DMS 273 treated with DMSO at 0.1 percent for 48 hours (cell line): ENCODE data around the gene GGCT.

Experiments
- DNase-seq: peaks from one replicate; lab custom pipeline; 2025; lab: John Stamatoyannopoulos, UW

The GGCT gene

GRCh38 chr7:30463405-30464145 is 41.1 kb downstream of the GGCT start:
- DNase-seq, result no peak

DNA sequence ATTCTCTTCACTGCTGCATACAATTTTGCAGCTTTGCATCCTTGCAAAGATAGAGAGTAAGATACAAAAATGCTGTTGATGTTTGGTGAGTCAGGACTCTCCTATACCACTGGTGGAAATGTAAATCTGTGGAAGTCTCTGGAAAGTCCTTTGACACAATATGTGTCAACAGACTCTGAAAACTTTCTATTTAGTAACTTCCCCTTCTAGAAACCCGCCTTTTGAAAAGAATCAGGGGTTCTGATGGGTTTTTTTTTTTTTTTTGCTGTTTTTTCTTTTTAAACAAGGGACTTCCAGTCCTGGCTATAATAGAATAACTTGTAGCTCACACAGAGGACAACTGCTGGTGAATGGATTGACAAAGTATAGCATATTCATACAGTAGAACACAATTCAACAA is 42.5 kb downstream of the GGCT start:
- no peak for DNase-seq

- no peak for DNase-seq
These were observed 44.4 kb downstream of the GGCT start for GRCh38 chr7:30460246-30460633.

DNA sequence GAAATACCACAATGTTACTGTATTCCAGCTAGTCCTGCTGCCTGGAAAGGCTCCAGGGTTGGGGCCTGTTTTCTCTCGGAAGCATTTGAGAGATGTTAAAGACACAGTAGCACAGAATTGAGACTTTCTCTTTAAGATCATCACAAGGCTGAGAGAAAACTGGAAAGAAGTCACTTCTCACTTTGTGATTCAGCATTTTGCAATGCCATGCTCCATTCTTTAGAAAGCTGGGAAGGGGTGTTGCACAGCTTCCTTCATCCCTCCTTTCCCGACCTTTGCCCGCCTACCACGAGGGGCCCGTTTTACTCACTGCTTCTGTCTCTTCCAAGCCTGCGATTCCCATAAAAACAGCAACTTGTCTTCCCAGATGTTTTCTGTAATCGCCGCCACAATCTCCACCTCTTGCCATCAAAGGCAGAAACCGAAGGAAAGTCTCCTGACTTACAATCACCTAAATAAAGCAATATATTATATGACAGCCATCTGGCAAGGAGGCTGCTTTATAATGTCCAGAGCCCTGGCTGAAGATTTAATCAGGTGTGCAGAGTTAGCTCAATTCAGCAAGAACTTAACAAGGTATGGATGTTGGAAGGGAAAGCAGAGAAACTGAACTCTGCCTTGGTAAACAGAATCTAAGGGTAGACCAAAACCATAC is 44.9 kb downstream of the GGCT start:
- DNase-seq, result peak; percentile 64

DNA sequence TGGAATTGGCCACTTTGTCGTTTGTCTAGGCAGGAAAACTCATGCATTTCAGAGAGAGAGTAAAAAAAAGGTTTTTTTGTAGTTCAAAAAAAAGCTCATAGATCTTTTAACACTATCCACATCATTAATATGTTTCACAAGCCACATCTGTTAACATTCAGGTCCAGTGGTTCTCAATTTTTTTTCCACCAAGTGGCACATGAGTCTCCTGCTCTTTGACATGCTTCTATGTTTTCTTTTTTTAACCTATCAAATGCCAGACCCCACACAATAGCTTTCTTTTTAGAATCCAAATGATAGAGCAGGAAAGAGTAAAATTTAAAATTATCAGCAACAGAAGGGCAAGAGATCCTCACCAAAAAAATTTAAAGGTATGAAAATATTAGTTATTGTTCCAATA is 46.3 kb downstream of the GGCT start:
- DNase-seq, result no peak

DNA sequence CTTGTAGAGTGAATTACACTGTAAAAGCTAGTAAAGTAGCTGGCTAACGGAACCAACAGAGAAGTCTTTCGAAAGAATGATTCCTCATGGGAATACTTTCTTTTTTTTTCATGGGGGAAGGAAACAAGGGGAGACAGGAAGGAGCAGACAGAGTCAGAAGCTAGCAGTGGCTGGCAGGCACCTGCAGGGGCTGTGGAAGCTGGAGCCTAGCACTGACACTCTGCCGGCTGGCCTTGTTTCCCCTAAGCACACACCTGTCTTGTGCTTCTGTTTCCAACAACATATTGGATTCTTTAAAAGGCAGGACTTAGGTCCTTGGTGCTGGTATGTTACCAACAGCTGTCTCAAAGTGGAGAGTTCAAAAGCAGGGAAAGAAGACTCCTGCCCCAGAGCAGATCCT is 50.7 kb downstream of the GGCT start:
- DNase-seq, result no peak

GRCh38 chr7:30453016-30453415 is 51.6 kb downstream of the GGCT start:
- DNase-seq, result no peak

- DNase-seq, result no peak
These were observed 52.2 kb downstream of the GGCT start for GRCh38 chr7:30452280-30452930.

DNA sequence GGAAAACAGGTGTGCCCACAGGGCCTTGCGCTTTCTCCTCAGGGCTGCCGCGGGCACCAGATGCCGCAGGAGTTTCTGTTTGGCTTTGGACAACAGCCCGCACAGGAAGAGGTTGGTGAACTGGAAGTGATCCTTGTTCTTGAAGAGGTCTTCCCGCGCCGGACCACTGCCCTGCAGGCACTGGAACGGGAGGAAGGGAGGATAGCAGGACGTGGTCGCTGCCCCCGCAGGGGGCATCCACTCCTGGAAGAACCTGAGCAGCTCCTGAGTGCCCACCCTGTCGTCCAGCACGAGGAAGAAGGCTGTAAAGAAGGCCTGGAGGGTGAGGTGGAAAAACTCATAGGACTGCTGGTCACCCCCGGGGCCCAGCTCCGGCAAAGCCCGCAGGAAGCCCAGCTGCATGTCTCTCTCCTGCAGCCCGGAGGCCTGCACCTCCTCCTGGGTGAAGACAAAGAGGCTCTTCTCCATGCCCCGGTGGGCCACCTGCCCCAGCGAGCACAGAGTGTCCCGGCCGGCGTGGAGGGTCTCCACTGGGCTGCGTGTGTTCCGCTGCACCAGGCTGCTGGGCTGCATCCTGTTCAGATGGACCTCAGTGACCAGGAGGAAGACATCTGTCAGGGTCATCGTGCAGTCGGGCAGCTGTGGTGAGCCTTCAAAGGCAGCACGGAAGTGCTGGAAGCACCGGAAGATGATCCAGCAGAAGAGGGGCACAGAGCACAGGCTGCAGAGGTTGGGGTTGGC is 52.9 kb downstream of the GGCT start:
- DNase-seq, result no peak

GRCh38 chr7:30450983-30451497 is 53.6 kb downstream of the GGCT start:
- DNase-seq, result no peak

GRCh38 chr7:30450240-30450982 is 54.2 kb downstream of the GGCT start:
- DNase-seq, result no peak

DNA sequence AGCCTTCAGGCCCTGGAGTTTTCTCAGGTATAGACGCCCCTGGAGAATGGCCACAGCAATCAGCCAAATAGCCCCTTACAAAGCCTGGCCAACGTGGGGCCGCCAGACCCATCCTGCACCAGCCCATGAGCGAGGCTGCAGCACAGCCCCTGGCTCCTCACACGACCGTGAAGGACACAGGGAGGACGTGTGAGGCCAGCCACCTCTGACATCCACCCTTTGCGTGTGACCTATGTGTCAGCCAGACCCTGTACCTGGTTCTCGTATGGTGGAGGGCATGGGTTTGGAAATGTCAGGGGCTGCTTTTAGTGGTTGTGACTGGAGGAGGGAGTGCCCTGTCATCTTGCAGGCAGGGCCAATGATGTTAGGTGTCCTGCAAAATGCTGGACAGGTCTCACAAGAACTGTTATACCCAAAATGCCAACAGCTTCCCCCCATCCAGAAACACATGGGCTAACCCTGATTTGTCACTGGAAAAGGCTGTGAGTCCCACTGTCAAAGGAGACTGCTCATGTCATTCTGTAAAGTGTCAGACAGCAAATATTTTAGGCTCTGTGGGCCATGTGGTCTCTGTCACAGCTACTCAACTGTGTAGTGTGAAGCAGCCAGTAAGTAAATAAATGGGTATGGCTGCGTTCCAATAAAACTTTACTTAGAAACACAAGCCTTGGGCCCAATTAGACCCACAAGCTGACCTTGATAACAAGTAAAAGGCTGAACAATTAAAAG is 56.0 kb downstream of the GGCT start:
- no peak for DNase-seq

- no peak for DNase-seq
These were observed 57.2 kb downstream of the GGCT start for GRCh38 chr7:30447466-30447865.
